SK-N-SH (cell line): ENCODE measurements around the gene SLC22A5.

ENCODE experiments used
- CTCF ChIP-seq: fragments of 200-600 bp; sonication (generic); IDR thresholded peaks from 2 replicates; pipeline ENCODE4 v1.6.1; 2017; ENCODE audit warnings: antibody characterized with exemption, mild to moderate bottlenecking, moderate library complexity
- GABPA ChIP-seq: IDR thresholded peaks from 2 replicates; pipeline ENCODE4 v1.4.0; 2012; ENCODE audit warnings: low read depth, mild to moderate bottlenecking
- MEF2A ChIP-seq: IDR thresholded peaks from 2 replicates; pipeline ENCODE4 v1.4.0; 2012; ENCODE audit warnings: low read depth, borderline replicate concordance
- NRF1 ChIP-seq: IDR thresholded peaks from 2 replicates; pipeline ENCODE4 v1.6.1; 2012; ENCODE audit warnings: low read depth, mild to moderate bottlenecking, low read length
- POLR2AphosphoS5 ChIP-seq: IDR thresholded peaks from 2 replicates; pipeline ENCODE4 v1.6.1; 2012; ENCODE audit warnings: low read depth, low read length
- RAD21 ChIP-seq: IDR thresholded peaks from 2 replicates; pipeline ENCODE4 v1.6.1; 2012; ENCODE audit warnings: mild to moderate bottlenecking, low read length
- REST ChIP-seq: IDR thresholded peaks from 2 replicates; pipeline ENCODE4 v1.6.1; 2012; ENCODE audit warnings: mild to moderate bottlenecking, low read depth, low read length, moderate library complexity
- TAF1 ChIP-seq: IDR thresholded peaks from 2 replicates; pipeline ENCODE4 v1.6.1; 2012; ENCODE audit warnings: low read depth, mild to moderate bottlenecking, low read length, moderate library complexity, borderline replicate concordance
- YY1 ChIP-seq: IDR thresholded peaks from 2 replicates; pipeline ENCODE4 v1.4.0; 2012; ENCODE audit warnings: low read depth, mild to moderate bottlenecking
- ZBTB33 ChIP-seq: IDR thresholded peaks from 2 replicates; pipeline ENCODE4 v1.4.0; 2012; ENCODE audit warnings: low read depth, borderline replicate concordance
- TF ChIP-seq, protein P1 (sequence below): fragments of 150-350 bp; IDR thresholded peaks from 2 replicates; pipeline ENCODE4 v1.6.1; 2016; ENCODE audit warnings: mild to moderate bottlenecking, low read depth, low read length

- TF ChIP-seq RAD21 (no peak), YY1 (no peak), GABPA (no peak), NRF1 (no peak), ZBTB33 (no peak), CTCF (no peak), REST (no peak), MEF2A (no peak), TAF1 (no peak), POLR2AphosphoS5 (no peak)
- TF ChIP-seq, protein P1, sequence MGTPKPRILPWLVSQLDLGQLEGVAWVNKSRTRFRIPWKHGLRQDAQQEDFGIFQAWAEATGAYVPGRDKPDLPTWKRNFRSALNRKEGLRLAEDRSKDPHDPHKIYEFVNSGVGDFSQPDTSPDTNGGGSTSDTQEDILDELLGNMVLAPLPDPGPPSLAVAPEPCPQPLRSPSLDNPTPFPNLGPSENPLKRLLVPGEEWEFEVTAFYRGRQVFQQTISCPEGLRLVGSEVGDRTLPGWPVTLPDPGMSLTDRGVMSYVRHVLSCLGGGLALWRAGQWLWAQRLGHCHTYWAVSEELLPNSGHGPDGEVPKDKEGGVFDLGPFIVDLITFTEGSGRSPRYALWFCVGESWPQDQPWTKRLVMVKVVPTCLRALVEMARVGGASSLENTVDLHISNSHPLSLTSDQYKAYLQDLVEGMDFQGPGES = no peak
These were observed 3.0 kb downstream of the SLC22A5 start for GRCh38 chr5:132372542-132372941.
